ELR (cell line): Measurements from ENCODE around the gene ZNF552.
"Not testable (repeated sequence)": the region's sequence is repeated elsewhere in the genome, so short reads cannot be mapped to it uniquely, and the experiment has no call there.

Experiments
- DNase-seq: peaks from one replicate; pipeline ENCODE4 v3.0.0-alpha.2; 2015; ENCODE audit warnings: low read depth

The ZNF552 gene

DNA sequence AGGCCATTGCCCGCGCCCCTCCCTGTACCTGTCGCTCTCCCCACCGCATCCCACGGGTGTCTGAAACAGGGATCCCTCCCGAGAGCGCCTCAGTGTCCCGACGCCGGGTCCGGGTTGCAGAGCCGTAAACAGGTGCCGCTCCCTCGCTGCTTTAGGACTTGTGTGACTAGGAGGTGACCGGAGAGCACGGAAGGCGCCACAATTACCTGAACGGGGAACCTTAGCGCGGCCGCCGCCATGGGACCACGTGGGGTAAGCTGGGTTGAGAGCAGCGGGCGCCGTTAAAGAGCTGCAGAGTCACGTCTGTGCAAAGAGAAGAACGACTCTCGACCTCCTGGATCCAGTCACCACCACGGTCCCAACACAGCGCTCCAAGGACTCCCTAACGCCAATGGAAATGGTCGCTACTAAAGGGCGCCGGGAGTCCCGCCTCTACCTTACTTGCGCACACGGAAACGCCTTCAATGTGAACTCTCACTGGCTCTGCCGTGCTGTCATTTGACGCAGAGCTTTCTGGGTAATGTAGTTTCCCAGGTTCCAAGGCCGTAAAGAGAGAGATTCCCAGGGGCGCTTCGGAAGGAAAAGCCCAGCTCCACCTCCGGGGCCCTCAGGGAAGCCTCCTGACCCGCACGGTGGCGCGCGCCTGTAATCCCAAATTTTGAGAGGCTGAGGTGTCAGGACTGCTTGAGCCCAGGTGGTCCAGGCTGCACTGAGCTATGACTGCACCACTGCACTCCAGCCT, at the start of gene ZNF552:
Gene ZNF552, minus strand, starts transcription at position 409 of the 742 bp plus-strand sequence. Its CDS starts 170 bp downstream, at position 239.
- peak; percentile 96 for DNase-seq

DNA sequence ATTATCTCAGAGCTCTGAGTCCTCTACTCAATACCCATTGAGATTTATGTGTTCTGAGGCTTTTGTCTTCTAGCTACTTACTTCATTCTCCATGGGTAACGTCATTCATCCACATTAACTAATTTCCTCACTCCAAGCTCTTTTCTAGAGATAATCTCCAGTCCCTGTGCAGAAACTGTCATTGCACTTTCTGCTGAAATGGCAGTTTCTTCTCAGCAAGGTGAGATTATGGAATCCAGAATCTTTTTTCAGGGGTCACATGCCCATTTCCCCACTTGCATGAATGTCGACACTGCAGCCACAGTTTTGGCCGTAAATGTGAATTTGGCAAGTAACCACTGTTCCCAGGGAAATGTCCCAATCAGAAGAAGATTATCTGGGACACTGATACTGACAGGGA, 47.6 kb upstream of the ZNF552 start:
- DNase-seq: not testable (repeated sequence)

DNA sequence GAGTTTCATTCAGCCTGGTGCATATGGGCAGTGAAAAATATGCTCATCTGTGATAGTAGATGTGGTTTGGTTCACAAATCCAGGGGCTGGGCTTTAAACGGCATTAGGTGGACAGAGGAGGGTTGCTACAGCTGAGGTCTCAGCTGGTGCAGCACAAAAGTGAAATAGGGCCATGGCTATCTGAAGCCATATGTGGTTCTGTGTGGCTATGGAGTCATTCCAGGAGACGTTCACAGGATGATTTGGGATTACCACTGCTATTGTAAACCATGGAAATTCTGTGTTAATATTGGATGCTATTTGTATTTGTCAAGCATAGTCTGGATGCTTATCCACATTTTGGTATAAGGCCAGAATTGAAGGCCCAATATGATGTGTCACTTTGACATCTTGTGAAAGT, 39.4 kb upstream of the ZNF552 start:
- not testable (repeated sequence) for DNase-seq

DNA sequence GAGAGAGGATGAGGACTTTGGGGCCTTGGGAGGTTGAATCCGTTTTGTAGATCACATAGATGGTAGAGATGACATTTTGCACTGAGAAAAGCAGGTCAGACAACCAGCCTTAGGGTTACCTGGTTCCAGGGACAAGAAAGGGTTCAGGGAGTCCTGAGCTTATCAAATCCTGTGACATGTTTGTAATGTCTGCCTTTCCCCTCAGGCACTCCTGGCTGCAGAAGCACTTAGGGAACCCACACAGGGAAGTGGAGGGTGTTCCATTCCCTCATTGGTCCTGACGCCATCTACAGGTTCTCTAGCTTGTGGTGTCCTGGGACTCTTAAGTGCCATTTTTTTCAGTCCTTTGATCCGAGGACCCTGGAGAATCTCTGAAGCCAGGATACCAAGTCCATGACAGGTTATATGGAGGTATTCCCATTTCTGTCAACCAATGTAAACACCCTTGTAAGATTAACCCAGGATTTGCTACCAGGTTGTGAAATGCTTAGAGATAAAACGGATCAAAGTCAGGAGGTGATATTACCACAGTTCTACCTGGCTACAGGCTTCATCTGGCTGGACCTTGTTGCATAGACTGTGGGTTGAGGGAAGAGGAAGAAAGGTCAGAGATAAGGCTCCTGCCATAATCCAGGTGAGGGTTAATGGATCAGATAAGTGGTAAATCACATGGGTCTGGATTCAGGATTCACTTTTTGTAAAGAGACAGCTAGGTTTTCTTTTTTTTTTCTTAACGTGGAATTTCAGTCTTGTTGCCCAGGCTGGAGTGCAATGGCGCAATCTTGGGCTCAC, 37.3 kb upstream of the ZNF552 start:
- not testable (repeated sequence) for DNase-seq

DNA sequence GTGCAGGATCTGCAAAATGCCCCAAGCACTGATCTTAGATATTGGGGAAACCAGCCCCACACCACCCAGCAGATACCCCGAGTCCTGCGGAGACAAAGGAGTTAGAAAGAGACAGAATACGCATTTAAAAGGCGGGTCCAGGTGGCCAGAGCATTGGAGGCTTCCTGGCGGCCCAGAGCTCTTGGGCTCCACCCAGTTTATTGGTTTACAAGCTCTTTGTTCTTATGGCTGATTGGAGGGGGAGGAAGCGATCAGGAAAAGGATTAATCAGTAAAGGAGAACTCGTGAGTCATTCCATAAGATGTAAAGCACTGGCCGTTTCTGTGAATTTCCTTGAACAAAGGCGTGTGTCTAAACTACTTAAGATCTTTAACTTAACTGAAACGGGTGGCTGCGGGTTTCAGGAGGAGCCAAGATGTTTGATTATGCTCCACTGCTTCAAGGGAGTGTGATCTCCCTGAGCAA, 35.9 kb upstream of the ZNF552 start:
- peak; percentile 87 for DNase-seq

DNA sequence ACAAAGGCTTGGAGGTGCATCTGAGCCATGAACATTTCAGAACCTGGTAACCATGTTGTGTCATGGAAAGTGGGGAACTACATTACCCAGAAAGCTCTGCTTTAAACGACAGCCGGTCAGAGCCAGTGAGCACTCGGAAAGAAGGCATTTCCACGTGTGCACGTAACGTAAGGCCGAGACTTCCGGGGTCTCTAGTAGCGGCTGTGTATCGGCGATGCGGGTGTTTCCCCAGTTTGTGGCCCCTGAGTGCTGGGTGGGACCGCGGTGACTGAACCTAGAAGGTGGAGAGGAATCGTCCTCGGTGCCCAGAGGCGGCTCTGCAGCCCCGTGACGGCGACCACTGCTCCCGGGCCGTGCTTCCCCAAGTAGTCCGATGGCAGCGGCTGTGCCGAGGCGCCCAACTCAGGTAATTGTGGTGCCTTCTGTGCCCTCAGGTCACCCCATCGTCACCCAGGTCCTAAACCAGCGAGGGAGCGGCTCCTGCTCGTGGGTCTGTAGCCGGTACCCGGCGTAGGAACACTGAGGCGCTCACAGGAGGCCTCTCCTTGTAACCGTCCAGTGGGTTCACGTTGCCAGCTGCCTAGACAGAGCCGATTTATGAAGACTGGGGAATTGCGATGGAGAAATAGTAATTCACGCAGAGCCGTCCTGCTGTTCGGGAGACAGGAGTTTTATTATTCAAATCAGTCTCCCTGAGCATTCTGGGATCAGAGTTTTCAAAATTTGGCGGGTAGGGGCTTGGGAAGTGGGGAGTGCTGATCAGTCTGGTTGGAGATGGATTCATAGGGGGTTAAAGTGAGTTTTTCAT, 35.2 kb upstream of the ZNF552 start, which contains the start of gene ZNF587:
Gene ZNF587, plus strand, starts transcription at position 194 of the 808 bp plus-strand sequence. Its CDS starts 180 bp downstream, at position 374.
- peak; percentile 93 for DNase-seq

DNA sequence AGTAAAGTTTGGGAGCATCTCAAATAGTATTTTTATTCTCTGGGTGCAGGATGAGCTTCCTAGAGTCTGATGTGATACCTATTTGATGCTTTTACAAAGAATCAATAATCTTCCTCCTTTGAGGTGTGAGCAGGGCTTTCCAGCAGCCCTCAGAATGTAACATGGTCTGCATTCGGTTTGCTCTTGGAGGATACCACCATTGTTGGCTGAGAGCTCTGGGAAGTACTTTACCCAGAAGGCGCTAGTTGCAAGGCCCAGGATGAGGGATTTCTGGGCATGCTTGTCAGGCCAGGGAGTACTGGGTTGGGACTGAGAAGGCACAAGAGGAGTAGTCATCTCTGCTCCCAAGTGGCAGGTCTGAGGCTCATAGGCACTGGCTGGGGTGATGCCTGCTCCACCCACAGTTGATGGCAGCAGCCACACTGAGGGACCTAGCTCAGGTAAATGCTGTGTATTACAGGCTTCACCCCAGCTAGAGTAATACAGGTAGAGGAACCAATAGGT, 34.5 kb upstream of the ZNF552 start:
- not testable (repeated sequence) for DNase-seq

DNA sequence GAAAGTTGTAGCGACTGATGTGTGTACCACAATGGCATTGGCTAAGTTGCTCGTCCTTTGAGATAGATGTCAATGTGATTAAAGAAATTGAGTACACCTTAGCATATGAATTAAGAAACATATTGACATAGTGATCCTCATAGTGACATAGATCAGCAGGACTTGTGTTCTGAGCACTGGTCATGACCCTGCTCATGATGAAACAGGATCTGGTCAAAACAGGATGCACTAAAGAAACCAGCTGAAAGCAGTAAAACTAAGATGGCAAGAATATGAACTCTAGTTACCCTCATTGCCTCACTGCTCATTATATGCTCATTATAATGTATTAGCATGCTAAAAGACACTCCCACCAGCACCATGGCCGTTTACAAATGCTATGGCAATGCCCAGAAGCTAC, 32.5 kb upstream of the ZNF552 start:
- not testable (repeated sequence) for DNase-seq

DNA sequence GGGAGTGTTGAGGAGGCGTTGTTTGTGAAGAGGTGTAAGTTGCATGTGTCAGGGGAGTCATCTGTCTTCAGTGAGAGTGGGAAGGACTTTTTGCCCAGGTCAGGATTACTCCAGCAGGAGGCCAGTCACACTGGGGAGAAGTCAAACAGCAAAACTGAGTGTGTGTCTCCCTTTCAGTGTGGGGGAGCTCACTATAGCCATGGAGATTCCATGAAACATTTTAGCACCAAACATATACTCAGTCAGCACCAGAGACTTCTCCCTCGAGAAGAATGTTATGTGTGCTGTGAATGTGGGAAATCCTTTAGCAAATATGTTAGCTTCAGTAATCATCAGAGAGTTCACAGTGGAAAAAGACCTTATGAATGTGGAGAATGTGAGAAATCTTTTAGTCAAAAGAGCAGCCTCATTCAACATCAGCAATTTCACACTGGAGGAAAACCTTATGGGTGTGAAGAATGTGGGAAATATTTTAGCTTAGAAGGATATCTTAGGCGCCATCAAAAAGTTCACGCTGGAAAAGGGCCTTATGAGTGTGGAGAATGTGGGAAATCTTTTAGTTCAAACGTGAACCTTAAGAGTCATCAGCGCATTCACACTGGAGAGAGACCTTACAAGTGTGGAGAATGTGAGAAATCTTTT, 26.5 kb upstream of the ZNF552 start:
- DNase-seq: no peak

DNA sequence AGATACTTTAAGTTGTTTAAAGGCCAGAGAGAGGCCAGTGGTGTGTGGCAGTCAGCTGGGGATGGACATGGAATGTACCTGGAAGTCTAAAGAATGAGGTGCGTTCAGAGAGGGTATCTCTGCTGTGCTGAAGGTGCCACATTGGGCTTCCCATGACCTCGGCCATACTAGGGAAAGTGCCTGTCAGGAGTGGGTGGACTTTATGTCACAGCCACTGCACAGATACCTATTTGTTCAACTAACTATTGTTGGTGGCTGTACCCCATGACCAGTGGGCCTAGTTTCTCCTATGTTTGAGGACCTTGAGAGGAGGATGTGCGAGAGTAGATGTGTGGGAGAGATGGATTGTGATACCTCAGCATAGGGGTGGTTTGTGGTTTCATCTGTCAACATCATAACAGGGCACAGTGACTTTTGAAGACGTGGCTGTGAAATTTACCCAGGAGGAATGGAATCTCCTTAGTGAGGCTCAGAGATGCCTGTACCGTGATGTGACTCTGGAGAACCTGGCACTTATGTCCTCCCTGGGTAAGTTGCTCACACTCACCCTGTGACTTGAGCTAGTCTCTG, 24.0 kb upstream of the ZNF552 start:
- not testable (repeated sequence) for DNase-seq

DNA sequence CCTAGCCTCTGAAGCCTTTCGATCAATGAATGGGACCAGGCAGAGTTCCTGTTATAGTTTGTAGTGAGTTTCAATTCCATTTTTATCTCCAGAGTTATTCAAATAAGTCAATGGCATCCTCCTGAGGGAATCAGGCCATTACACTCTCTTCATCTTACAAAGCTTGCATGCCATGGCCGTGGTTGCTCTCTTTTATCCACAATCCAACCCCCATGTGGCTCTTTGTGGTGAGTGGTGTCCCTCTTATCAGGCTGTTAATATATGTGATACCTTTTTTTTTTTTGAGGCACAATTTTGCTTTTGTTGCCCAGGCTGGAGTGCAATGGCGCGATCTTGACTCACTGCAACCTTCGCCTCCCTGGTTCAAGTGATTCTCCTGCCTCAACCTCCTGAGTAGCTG, 22.3 kb upstream of the ZNF552 start:
- not testable (repeated sequence) for DNase-seq

DNA sequence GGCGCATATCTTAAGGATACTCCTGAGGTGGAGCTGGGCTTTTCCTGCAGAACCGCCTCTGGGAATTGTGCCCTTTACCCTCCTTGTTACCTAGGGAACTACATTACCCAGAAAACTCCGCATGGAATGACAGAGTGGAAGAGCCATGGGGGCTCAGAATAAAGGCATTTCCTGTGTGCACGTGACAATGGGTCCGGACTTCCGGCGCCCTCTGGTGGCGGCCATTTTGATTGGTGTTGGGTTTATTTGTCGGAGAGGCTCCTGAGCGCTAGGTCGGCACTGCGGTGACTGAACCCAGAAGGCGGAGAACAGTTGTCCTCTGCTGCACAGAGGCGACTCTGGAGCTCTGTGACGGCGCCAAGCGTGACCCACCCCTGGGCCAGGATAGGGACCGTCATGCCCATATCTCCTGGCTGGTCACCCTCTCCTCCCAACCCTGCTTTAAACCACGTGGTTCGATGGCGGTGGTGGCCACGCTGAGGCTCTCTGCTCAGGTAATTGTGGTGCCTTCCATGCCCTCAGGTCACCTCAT, 15.4 kb upstream of the ZNF552 start, which contains the start of gene ZNF587B:
Gene ZNF587B, plus strand, starts transcription at position 229 of the 532 bp plus-strand sequence. Its CDS starts 230 bp downstream, at position 459.
- DNase-seq: peak; percentile 96

DNA sequence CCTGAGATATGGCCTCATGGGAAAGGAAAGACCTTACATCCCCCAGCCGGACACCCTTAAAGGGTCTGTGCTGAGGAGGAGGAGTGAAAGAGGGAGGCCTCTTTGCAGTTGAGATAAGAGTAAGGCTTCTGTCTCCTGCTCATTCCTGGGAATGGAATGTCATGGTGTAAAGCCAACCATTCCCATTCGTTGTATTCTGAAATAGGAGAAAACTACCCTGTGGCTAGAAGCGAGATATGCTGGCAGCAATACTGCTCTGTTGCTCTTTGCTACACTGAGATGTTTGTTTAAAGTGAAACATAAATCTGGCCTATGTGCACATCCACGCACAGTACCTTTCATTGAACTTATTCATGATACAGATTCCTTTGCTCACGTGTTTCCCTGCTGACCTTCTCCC, 14.6 kb upstream of the ZNF552 start:
- no peak for DNase-seq

DNA sequence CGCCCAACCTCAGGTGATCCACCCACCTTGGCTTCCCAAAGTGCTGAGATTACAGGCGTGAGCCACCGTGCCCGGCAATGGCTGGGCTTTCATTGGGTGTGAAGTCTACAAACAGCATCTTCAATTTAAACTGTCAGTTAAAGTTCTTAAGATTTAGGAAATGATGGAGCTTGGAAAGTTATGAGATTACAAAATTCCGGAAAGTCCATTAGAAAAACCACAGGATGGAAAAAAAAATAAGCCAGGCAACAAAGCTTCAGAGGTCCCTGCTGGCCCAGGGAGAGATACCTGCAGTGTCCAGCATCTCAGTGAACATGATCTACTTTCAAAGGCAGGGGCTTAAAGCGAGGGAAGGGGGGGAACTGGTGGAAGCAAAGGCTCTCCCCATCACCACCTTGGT, 10.8 kb upstream of the ZNF552 start:
- no peak for DNase-seq

DNA sequence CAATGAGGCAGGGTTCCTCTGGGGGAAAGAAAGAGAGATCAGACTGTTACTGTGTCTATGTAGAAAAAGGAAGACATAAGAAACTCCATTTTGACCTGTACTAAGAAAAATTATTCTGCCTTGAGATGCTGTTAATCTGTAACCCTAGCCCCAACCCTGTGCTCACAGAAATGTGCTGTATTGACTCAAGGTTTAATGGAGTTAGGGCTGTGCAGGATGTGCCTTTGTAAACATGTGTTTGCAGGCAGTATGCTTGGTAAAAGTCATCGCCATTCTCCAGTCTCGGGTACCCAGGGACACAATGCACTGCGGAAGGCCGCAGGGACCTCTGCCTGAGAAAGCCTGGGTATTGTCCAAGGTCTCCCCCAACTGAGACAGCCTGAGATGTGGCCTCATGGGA, 8.9 kb upstream of the ZNF552 start:
- DNase-seq: not testable (repeated sequence)

DNA sequence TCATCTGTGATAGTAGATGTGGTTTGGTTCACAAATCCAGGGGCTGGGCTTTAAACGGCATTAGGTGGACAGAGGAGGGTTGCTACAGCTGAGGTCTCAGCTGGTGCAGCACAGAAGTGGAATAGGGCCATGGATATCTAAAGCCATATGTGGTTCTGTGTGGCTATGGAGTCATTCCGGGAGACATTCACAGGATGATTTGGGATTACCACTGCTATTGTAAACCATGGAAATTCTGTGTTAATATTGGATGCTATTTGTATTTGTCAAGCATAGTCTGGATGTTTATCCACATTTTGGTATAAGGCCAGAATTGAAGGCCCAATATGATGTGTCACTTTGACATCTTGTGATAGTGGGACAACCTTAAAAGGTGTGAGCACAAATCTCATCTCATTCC, 8.4 kb upstream of the ZNF552 start:
- not testable (repeated sequence) for DNase-seq

DNA sequence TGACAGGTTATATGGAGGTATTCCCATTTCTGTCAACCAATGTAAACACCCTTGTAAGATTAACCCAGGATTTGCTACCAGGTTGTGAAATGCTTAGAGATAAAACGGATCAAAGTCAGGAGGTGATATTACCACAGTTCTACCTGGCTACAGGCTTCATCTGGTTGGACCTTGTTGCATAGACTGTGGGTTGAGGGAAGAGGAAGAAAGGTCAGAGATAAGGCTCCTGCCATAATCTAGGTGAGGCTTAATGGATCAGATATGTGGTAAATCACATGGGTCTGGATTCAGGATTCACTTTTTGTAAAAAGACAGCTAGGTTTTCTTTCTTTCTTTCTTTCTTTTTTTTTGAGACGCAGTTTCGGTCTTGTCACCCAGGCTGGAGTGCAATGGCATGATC, 6.8 kb upstream of the ZNF552 start:
- not testable (repeated sequence) for DNase-seq

DNA sequence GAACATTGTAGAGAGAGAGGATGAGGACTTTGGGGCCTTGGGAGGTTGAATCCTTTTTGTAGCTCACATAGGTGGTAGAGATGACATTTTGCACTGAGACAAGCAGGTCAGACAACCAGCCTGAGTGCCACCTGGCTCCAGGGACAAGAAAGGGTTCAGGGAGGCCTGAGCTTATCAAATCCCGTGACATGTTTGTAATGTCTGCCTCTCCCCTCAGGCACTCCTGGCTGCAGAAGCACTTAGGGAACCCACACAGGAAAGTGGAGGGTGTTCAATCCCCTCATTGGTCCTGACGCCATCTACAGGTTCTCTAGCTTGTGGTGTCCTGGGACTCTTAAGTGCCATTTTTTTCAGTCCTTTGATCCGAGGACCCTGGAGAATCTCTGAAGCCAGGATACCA, 6.4 kb upstream of the ZNF552 start:
- DNase-seq: not testable (repeated sequence)

DNA sequence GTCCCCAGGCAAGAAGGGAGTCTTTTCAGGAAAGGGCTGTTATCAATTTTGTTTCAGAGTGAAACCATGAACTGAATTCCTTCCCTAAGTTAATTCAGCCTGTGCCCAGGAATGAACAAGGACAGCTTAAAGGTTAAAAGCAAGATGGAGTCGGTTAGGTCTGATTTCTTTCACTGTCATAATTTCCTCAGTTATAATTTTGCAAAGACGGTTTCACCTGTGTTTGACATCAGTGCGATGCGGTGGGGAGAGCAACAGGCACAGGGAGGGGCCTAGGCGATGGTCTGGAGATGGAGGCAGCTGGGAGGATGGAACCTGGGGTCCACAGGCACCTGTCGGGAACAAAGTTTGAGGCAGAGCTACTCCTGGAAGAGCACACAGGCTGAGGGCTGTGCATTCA, 5.9 kb upstream of the ZNF552 start:
- DNase-seq: no peak

DNA sequence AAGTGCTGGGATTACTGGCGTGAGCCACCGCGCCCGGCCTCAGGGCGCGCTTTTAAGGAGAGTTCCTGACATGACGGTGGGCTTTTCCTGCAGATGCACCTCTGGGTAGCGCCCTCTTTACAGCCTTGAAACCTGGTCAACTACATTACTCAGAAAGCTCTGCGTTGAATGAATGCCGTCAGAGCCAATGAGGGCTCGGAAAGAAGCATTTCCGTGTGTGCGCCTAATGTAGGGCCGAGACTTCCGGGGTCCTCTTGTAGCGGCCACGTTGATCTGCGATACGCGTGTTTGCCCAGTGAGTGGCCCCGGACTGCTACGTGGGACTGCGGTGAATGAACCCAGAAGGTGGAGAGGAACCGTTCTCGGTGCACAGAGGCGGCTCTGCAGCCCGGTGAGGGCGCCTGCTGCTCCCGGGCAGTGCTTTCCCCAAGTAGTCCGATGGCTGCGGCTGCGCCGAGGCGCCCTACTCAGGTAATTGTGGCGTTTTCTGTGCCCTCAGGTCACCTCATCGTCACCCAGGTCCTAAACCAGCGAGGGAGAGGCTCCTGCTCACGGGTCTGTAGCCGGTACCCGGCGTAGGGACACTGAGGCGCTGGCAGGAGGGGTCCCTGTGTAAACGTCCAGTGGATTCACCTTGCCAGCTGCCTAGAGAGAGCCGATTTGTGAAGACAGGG, 4.9 kb upstream of the ZNF552 start:
- peak; percentile 98 for DNase-seq
